Subcutaneous adipose tissue (tissue), 4 donors: ENCODE data around the gene SPOCK2. TPM values are rescaled to one million over a fixed set of nuclear protein-coding genes. Genes with fewer than 3 reads are reported as not detected.

Source experiments
- CTCF ChIP-seq: fragments of 450-650 bp; IDR thresholded peaks from one replicate; pipeline ENCODE4 v1.5.1; 2016; ENCODE audit warnings: low read depth, mild to moderate bottlenecking, control low read depth, antibody characterized with exemption, moderate library complexity
- total RNA-seq, 4 donors: library from RNA; depleted of rRNA; stranded (reverse); fragments of >200 nt; gene quantifications; one replicate each; pipeline ENCODE4 v1.1.0, GENCODE V29; 2016

Gene SPOCK2
- total RNA-seq, 4 donors from 2014 or later = 2.6 to 6.0 (median 3.8) TPM

- no peak for TF ChIP-seq CTCF
Observed at GRCh38 chr10:72016608-72017300, 71.6 kb downstream of the SPOCK2 start.

GRCh38 chr10:72015841-72016240 is 72.5 kb downstream of the SPOCK2 start:
- TF ChIP-seq CTCF = no peak

- TF ChIP-seq CTCF = no peak
Observed at GRCh38 chr10:72014785-72015480, 73.4 kb downstream of the SPOCK2 start.

DNA sequence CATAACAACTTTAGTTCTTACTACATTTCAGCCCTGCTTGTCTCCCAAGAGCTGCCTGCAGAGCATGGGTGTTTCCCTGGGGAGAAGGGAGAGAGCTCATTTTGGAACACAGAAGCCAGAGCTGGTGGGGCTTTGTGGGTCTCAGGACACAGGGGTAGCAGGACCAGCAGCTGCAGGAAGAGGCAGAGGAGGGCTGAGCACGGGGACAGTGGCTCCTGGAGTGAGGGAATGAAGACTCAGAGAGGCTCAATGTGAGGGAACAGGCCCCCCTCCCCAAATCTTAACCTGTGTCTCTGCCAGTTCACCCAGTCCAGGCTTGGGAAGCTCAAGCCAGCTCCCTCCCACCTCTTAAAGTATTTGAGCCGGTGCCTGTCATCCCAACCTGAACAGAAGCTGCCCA is 74.2 kb downstream of the SPOCK2 start:
- TF ChIP-seq CTCF = no peak

DNA sequence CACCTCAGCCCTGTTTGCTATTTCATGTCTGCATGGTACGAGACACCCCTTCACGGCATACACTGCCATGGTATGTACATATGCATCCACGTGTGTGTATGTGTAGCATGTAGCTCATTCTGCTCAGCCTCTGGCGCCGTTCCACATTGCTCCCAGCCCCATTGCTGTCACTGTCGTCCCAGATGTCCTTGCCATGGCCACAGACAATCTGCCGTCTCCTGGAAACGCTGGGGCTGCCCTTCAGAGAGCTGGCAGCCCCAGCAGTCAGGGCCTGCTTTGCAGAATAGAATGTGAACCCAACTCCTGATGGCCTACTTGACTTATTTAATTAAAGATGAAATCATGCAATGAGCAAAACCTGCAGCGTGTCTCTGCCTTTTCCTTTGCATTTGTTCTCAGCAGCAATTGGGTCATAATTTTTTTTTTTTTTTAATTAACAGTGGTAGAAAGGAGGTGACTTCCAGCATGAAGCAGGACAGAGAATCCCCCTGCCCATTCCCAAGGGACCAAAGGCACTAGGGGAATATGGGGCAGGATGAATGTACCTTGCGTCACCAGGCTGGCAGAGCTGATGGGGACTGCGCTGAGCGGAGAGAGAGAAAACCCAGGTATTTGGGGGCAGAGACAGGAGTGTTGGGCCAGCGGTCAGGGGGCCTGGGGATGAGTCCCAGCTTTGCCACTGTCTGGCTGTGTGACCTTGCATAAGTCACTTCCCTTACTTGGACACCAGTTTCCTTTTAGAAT is 75.0 kb downstream of the SPOCK2 start:
- no peak for TF ChIP-seq CTCF

GRCh38 chr10:72012796-72013195 is 75.6 kb downstream of the SPOCK2 start:
- no peak for TF ChIP-seq CTCF

DNA sequence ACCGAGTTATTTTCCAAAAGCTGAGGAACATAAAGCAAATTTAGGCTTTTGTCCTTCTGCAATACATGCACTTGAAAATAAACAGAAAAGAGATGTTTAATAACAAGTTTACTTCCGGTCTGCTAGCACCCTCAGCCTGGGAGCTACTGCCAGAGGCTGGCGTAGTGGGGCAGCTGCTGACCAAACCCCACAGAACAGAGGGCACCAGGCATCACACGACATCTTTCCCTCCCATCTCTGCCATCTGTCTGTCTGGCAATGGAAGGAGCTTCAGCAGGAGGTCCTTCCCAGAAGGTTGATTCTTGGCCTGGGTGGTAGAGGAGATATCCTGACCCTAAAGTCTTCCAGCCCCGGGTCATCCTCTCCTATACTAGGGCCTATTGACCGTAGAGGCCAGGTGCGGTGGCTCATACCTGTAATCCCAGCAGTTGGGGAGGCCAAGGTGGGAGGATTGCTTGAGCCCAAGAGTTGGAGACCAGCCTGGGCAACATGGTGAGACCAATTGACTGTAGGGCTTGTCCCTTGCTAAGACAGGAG is 76.3 kb downstream of the SPOCK2 start:
- TF ChIP-seq CTCF = no peak
